M059J (cell line): ENCODE results near the gene ZNF555. TPM values are rescaled to one million over a fixed set of nuclear protein-coding genes. Genes with fewer than 3 reads are reported as not detected.

ENCODE experiments used
- DNase-seq: peaks from one replicate; pipeline ENCODE4 v3.0.0-alpha.2; 2012; ENCODE audit warnings: low read depth
- total RNA-seq: library from RNA; depleted of rRNA; stranded (reverse); fragments of >200 nt; shearing (Covaris generic); gene quantifications from 2 replicates; pipeline ENCODE4 v1.2.3, GENCODE V29; 2014

The ZNF555 gene
- total RNA-seq, 1 experiment from 2014 or later: 8.7 TPM

DNA sequence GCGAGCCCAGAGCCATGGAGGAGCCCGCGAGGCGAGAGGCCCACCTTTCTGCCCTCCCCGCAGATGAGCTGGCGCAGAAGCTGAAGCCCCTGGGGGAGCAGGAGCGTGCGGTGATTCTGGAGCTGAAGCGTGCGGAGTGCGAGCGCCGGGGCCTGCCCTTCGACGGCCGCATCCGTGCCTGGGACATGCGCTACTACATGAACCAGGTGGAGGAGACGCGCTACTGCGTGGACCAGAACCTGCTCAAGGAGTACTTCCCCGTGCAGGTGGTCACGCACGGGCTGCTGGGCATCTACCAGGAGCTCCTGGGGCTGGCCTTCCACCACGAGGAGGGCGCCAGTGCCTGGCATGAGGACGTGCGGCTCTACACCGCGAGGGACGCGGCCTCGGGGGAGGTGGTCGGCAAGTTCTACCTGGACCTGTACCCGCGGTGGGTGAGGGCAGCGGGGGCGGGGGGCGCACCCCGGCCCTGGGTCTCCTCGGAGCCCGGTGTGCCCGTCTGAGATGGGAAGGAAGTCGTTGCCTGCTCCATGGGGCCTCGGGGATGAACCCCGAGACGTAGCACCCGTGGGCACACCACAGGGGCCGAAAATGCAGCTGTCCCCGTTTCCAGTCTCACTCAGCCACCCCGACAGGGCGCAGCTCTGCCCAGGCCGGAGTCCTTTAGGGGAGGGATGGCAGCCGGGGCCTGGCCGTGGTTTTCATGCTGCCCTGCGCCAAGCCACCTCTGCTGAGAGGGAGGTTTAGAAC, 33.7 kb upstream of the ZNF555 start:
- DNase-seq: no peak

- no peak for DNase-seq
Observed at GRCh38 chr19:2808129-2808941, 32.9 kb upstream of the ZNF555 start.

- DNase-seq: no peak
Observed at GRCh38 chr19:2809387-2810140, 31.7 kb upstream of the ZNF555 start.

- DNase-seq: no peak
Observed at GRCh38 chr19:2810141-2811091, 30.9 kb upstream of the ZNF555 start.

GRCh38 chr19:2811221-2811722, 30.0 kb upstream of the ZNF555 start:
- no peak for DNase-seq

DNA sequence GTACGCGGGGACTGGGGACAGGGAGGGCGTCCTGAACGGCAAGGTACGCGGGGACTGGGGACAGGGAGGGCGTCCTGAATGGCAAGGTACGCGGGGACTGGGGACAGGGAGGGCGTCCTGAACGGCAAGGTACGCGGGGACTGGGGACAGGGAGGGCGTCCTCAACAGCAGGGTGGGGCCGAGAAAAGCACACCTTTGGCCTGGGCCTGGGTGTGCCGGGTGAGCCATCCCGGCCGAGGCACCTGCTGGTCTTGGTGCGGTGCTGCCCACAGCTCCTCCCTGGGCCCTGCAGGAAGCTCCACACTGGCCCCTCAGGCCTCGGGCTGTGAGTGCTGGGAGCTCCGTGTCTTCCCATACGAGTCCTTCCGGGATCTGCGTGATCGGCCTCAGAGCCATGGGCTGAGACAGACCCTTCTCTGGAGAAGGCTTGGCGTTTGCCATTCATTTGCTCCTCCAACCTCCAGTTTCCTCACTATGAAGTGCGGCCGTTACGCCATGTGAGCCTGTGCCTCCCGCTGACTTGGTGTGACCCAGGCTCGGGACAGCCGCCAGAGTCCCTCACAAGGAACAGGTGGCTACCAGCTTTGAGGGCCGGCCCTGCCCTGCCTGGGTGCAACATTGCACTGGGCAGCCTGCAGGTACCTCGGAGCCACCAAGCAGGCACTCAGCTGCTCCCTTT, 29.4 kb upstream of the ZNF555 start:
- no peak for DNase-seq

DNA sequence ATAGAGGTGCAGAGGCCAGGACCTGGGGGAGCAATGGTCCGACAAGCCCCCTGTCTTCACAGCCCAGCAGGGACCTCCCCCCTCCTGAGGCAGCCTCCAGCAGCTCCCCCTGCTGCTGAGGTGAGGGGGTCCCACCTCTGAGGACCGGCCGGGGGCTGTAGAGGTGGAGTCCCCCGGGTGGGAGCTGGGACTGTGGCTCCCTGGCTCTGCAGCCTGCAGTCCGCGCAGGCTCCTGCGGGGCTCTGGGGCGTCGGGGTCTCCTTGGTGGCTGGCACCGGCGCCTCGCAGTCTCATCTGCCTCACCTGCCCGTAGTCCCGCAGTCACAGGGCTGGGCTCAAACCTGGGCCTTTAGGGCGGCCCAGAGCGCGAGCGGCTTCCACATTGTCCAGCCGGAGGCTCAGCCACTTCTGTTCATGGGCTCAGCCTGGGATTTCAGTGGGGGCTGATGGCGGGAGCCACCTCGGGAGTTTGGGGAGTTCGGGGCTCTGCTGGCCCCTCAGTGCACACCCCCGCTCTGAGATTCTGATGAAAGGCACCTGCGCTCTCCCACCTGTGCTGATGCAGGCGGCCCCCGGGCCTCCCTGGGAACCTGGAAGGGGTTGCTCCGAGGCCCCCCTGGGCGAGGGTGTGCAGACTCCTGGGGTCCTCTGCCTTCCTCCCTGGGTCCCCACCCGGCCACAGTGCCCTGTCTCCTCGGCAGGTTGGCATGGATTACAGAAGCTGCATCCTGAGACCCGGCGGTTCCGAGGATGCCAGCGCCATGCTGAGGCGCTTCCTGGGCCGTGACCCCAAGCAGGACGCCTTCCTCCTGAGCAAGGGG, 28.7 kb upstream of the ZNF555 start:
- DNase-seq: no peak

DNA sequence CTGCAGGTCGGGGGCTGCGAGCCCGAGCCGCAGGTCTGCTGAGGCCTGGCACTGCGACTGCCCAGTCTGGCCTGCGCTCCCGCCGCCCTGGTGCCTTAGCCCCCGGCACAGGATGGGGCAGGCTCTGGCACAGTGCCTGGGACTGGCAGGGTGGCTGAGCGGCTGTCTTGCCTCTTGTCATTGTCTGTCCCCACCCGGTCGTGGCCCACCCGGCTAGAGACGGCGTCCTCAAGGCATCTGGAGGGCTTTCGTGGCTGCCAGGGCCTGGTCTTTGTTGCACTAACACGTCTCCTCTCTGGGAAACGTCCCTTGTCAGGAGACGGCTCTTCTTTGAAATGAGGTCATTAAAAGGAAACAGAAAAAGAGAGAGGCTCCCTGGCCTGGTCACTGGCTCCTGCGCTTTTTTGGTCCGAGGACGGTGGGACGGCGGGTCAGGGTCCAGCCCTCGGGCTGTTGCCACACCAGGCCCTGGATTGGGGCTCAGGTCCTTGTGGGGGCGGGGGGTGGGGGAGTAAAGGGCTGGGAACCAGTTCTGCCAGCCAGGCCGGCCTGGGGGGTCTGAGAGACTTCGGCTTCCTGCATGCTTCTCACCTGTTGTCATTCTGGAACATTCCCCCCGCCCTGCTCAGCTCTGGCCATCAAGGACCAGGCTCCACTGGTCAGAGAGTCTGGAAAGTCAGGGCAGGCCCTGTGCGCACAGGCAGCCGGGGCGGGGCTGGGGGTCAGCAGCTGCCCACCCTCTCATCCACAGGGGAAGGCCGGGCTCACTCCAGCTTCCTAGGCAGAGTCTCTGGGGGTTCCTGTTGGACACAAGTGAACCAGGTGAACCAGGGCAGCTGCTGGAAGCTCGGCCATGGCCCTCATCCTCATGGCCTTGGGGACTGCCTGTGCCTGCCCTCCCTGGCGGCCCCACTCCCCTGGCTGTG, 27.8 kb upstream of the ZNF555 start:
- no peak for DNase-seq

- DNase-seq: no peak
Observed at GRCh38 chr19:2814426-2814825, 26.8 kb upstream of the ZNF555 start.

GRCh38 chr19:2815191-2815614, 26.1 kb upstream of the ZNF555 start:
- DNase-seq: no peak

DNA sequence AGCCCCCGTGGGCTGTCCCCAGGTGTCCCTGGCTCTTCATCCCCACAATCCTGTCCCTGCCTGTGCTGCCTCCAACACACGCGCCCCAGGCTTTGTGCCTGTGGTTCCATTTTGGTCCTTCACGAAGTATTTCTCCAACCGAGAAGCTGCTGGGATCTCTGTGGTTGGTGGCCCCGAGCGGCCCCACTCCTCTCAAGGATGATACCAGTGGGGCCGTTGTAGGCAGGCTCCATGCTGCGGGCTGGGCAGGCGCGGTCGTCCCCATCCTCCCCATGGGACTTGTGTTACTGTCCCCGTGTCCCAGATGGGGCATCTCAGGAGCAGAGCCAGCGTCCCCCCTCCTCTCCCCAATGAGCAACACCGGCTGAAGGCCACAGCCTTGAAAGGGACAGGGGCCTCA, 25.4 kb upstream of the ZNF555 start:
- DNase-seq: no peak

GRCh38 chr19:2816641-2817040, 24.6 kb upstream of the ZNF555 start:
- DNase-seq: no peak

DNA sequence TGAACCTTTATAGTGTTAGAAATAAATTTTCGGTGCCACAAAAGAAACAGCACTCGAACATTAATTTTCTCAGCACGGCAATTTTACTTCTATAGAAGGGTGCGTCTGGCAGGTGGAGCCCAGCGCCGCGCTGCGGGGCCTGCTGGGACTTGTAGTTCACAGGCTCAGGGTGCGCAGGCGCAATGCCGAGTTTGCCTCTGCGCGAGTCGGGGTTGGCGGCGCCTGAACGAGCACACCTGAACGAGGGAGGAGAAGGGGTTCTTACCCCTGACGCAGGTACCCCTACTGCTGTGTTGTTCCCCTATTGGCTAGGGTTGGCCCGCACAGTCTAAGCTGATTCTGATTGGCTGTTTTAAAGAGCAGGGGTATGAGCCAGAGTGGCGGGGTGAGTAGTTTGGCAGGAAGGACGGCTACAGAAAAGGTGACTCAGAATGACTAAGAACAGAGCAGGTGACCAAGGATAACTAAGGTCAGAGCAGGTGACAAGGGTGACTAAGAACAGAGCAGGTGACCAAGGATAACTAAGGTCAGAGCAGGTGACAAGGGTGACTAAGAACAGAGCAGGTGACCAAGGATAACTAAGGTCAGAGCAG, 23.9 kb upstream of the ZNF555 start:
- DNase-seq: peak; percentile 46

DNA sequence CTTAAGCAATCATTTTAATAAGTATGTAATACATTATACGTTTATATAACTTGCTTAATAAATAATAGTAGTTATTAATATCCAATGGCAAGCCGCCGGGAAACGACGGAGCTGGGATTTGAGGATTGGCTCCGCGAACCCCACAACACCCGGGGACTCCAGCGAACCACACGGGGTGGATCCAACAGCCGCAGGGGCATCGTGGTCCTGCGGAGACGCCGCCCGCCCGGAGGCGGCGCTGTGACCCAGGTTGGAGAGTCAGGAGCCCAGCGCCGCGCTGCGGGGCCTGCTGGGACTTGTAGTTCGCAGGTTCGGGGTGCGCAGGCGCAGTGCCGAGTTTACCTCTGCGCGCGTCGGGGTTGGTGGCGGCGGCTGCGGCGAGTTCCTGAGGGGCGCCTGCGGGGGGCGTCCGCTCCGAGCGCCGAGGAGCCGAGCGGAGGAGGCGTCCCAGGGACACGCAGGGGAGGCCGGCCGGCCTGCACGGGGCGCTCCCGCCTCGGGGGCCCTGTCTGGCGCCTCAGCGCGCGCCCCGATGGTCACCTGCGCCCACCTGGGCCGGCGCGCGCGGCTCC, 21.6 kb upstream of the ZNF555 start, which contains the start of gene ZNF554:
Gene ZNF554 (plus strand): TSS at position 329 of the 572 bp plus-strand sequence. CDS start 204 bp downstream, at position 533.
- DNase-seq: peak; percentile 92

- DNase-seq: peak; percentile 26
Observed at GRCh38 chr19:2820112-2820702, 21.1 kb upstream of the ZNF555 start.

DNA sequence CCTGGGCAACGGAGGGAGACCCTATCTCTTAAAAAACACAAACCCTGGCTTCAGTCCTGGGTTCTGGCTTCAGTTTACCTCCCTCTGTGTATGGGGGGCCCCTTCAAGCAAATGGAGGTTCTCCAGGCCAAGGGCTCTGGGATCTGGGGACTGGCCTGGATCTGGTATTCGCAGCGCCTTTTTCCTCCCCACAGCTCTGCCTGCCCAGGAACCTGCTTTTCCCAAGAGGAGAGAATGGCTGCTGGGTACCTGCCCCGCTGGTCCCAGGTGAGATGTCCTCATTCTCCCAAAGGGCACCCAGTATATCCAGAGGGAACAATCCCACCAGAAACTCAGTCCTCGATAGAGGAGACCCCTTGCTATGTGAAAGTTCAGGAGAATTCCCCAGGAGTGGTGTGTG, 18.4 kb upstream of the ZNF555 start:
- no peak for DNase-seq

DNA sequence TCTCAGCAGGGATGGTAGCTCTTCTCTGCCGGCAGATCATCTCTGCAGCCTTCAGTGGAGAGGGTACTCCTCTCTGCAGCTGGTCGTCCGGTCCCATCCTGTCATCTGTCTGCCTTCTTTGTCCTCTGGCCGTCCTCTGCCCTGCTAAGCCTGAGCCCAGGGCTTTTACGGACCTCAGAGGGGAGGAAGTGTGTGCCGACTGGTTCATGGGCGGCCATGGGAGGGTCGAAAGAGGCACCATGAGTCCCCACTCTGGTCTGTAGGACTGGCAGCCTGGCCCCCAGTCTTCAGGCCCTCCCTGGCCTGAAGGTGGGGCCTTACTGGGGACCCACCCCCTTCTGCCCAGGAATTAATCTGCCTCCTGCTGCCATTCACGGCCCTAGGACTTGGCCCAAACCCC, 17.6 kb upstream of the ZNF555 start:
- DNase-seq: no peak
